NB4 (cell line): Measurements from ENCODE around the gene TPBGL.

ENCODE experiments used
- DNase-seq: peaks from one replicate; pipeline ENCODE4 v3.0.0; 2010; ENCODE audit warnings: low read depth
- H3K4me3 ChIP-seq: one replicate; pipeline ENCODE4 v1.5.1; 2011; ENCODE audit warnings: mild to moderate bottlenecking, low read depth, low read length, moderate library complexity
- MYC ChIP-seq: IDR thresholded peaks from 2 replicates; pipeline ENCODE4 v1.6.1; 2011; ENCODE audit warnings: low read depth, low read length
- POLR2A ChIP-seq: IDR thresholded peaks from 2 replicates; pipeline ENCODE4 v1.6.1; 2011; ENCODE audit warnings: mild to moderate bottlenecking; ENCODE audit not compliant: insufficient read length; ENCODE audit errors: extremely low read depth
- TF ChIP-seq, protein P1 (sequence below): IDR thresholded peaks from 2 replicates; pipeline ENCODE4 v1.6.1; 2011; ENCODE audit warnings: low read depth, low read length
- TF ChIP-seq, protein P2 (sequence below): IDR thresholded peaks from one replicate; pipeline ENCODE4 v1.5.1; 2012; ENCODE audit warnings: low read depth, low read length

Gene TPBGL

DNA sequence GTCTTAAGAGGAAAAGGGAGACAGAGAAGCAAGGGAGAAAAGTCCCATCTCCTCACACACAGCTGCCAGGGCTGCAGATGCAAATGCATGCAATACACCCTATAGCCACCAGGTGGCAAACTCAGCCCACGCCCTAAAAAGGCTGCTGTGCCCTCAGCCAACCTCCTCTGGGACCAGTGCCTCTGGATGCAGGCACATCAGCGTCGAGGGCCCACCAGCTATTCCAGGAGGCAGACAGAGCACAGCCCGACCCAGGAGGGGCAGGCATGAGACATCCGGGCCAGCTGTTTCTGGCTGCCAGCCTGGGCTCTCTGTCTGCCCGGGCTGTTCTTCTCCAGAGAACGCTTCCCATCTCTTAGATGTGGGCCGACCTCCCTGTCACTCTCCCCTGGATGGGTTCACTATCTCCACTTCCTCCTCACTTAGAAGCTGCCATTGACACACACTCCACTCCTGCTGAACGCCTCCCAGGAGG, 39.7 kb downstream of the TPBGL start:
- DNase-seq: peak; percentile 79
- H3K4me3 ChIP-seq: no peak overlapping the region
- TF ChIP-seq, protein P1, sequence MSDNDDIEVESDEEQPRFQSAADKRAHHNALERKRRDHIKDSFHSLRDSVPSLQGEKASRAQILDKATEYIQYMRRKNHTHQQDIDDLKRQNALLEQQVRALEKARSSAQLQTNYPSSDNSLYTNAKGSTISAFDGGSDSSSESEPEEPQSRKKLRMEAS: 0 out of 2 replicates have a peak, but pooled peaks have one; percentile 41
- TF ChIP-seq, protein P2, sequence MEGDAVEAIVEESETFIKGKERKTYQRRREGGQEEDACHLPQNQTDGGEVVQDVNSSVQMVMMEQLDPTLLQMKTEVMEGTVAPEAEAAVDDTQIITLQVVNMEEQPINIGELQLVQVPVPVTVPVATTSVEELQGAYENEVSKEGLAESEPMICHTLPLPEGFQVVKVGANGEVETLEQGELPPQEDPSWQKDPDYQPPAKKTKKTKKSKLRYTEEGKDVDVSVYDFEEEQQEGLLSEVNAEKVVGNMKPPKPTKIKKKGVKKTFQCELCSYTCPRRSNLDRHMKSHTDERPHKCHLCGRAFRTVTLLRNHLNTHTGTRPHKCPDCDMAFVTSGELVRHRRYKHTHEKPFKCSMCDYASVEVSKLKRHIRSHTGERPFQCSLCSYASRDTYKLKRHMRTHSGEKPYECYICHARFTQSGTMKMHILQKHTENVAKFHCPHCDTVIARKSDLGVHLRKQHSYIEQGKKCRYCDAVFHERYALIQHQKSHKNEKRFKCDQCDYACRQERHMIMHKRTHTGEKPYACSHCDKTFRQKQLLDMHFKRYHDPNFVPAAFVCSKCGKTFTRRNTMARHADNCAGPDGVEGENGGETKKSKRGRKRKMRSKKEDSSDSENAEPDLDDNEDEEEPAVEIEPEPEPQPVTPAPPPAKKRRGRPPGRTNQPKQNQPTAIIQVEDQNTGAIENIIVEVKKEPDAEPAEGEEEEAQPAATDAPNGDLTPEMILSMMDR: peak; percentile 99
- no peak for TF ChIP-seq MYC

DNA sequence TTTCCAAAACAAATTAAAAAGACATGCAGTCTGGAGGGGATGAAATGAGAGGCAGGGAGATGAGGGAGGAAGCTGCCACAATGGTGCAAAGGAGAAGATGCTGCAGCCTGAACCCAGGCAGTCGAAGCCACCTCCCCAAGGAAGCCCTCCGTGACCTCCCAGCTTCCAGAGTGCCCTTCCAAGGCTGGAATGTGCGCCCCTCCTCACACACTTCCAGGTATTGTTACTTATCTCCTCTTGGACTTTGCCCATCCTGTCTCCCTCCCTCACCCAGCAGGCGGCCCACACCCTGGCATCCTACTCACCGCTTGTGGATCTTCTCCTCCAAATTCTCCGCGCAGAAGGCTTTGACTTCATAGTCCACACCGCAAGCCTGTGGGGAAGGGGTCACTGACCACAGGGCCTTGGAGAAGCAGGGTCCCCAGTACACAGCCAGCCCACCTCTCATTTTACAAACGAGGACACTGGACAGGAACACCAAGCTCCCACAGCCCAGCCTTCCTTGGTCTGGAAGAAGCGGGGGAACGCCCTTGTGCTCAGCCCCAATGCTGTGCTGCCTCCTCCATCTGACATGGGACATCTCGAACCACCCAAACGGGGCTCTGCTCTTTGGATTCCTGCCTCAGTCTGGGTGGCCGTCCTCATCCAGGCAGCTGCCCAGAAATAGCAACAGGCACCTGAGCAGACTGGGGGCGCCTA, 40.3 kb downstream of the TPBGL start:
- no peak for DNase-seq
- H3K4me3 ChIP-seq: no peak overlapping the region
- TF ChIP-seq MYC: no peak
- TF ChIP-seq, protein P1: no peak
- TF ChIP-seq POLR2A: no peak
- TF ChIP-seq, protein P2: no peak

DNA sequence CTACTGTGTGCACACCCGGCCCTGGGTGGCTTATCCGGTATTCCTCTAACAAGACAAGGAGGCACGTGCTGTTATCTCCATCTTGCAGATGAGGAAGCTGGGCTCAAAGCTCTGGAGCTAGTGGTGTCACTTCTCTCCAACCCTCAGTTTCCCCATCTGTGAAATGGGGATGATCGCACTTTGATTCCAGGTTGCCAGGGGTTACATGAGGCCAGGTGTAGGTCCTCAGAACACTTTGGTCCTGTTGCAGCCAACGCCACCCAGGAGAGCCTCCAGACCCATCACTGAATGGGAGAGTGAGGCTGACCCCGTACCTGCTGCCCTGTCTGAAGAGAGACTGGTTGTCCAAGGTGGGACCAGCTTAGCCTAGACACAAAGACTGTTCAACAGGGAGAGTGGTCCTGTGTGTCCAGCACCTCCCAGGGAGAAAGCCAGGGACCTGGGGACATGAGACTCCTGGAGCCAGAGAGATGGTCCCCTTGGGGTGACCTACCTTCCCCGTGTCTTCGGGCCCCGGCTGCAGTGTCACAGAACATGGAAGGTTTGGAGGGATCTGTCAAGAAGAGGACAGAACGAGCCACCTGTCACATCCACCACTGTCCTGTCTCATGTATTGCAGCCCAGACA, 41.0 kb downstream of the TPBGL start:
- DNase-seq: no peak
- H3K4me3 ChIP-seq: no peak overlapping the region
- TF ChIP-seq, protein P2: no peak
- TF ChIP-seq MYC (no peak), POLR2A (no peak)
- TF ChIP-seq, protein P1: no peak

DNA sequence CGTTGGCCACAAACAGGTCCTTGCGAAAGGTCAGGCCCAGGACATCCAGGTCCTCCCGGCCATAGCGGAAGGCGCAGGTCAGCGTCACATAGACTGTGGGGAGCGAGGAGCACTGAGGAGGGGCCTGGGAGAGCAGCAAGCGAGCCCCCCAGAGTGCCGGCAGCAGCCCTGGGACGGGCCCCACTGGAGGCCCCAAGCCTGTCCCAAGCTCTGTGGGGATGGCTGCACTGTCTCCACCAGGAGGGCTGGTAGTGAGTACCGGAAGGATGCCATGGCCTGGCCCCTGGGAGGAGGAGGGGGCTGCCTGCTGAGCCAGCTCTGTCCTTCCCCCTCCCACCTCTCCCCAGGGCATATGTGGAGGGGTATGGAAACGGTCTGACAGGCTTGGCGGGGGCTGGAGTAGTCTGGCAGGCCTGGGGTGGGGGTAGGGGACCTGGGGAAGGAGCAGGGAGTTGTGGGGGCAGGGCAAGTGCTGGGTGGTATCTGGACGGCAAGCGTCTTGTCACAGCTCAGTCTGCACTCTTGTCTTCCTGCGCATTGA, 42.9 kb downstream of the TPBGL start:
- TF ChIP-seq, protein P2: no peak
- TF ChIP-seq MYC: no peak
- TF ChIP-seq, protein P1: no peak
- no peak for TF ChIP-seq POLR2A
- no peak overlapping the region for H3K4me3 ChIP-seq
- no peak for DNase-seq

DNA sequence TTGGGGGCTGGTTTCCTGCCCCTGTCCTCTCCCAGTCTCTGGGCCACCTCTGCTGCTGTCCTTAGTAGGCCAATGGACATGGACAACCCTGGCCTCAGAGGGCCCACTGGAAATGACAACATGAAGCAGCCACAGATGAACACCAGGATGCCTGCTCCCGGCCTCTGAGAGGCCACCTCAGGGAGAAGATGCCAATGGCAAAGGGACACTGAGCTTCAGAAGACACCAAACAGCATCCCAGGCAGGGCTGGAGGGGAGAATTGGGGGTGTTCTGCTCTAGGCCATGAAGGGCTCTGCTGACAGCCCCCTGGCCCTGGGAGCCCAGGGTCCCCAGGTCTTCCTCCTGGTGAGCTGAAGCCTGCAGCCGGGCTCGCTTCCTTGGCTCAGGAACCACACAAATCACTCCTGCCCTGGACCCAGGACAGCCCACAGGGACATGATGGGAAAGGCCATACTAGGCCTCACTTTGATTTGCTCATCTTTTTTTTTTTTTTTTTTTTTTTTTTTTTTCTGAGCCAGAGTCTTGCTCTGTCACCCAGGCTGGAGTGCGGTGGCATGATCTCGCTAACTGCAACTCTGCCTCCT, 45.3 kb downstream of the TPBGL start:
- TF ChIP-seq POLR2A: no peak
- TF ChIP-seq MYC: no peak
- TF ChIP-seq, protein P2: no peak
- TF ChIP-seq, protein P1: no peak
- H3K4me3 ChIP-seq: no peak overlapping the region
- no peak for DNase-seq
